Stomach smooth muscle (tissue), 2 donors: ENCODE measurements around the gene CLIC3.

Experiments
- H3K27ac ChIP-seq: one replicate; pipeline ENCODE4 v1.7.0; 2013; ENCODE audit warnings: mild to moderate bottlenecking, low read length, inconsistent platforms
- H3K27me3 ChIP-seq, 2 donors: one replicate each; pipeline ENCODE4 v1.7.0; 2013; ENCODE audit warnings: low read length in 2 of 2; ENCODE audit not compliant: insufficient read depth in 2 of 2, control insufficient read depth in 1 of 2
- H3K36me3 ChIP-seq, 2 donors: one replicate each; pipeline ENCODE4 v1.7.0; 2013; ENCODE audit warnings: low read length in 2 of 2; ENCODE audit not compliant: control insufficient read depth in 2 of 2, insufficient read depth in 2 of 2
- H3K4me1 ChIP-seq: one replicate; pipeline ENCODE4 v1.7.0; 2013; ENCODE audit warnings: low read length; ENCODE audit not compliant: control insufficient read depth, insufficient read depth
- H3K4me3 ChIP-seq, 2 donors: one replicate each; pipeline ENCODE4 v1.7.0; 2013; ENCODE audit warnings: low read length in 2 of 2
- H3K9ac ChIP-seq, 2 donors: one replicate each; pipeline ENCODE4 v1.7.0; 2013; ENCODE audit warnings: low read length in 2 of 2, mild to moderate bottlenecking in 1 of 2
- H3K9me3 ChIP-seq, 2 donors: one replicate each; pipeline ENCODE4 v1.7.0; 2013; ENCODE audit warnings: low read length in 2 of 2; ENCODE audit not compliant: control insufficient read depth in 2 of 2
- donor health status: healthy.
- donor health status: Pancreatic carcinoma.

CLIC3 gene, protein sequence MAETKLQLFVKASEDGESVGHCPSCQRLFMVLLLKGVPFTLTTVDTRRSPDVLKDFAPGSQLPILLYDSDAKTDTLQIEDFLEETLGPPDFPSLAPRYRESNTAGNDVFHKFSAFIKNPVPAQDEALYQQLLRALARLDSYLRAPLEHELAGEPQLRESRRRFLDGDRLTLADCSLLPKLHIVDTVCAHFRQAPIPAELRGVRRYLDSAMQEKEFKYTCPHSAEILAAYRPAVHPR

DNA sequence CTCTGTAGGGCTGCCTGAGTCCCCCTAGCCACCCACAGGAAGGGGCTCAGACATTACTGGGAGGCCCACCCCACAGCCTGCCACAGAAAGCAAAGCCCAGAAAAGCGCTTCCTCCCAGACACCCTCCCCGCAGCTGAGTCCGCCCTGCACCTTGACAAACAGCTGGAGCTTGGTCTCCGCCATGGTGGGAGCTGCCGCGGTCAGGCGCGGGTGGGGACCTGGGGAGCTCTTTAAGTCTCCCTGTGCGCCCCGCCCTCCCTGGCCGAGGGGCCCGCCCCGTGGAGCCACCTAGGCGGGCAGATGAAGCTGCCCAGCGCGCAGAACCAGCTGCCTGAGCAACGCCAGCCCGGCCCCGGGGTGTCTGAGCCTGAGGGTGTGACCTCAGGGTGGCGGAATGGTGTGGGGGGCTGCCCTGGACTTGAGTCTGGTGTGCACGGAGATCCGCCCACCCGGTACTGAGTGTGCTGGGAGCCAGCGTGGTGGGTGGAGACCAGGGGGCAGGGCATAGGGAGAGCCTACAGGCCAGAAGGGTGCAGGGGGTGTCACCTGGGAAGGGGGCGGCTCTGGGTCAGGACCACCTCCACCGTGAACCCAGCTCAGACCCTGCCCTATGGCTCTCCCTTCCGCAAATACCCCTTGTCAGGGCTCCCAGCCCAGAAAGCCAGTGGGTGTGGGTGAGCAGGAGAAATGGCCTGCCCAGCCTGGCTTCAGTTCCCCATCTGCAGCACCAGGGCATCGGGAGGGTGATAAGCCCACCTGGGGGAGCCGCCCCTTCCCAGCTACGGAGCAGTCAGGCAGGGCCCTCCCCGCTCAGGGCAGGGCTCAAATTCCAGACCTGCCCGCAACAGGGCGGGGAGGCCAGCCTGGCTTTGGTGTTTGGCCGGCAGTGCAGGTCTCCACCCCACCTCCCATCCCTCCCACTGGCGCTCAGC lies at the start of gene CLIC3:
Gene CLIC3 (minus strand): TSS at position 208 of the 932 bp plus-strand sequence. CDS start 25 bp downstream, at position 183.
- Histone ChIP-seq H3K27ac (no peak within 1 kb of the TSS), H3K4me1 (peaks cover 41% of the 10 kb centered on the region), H3K4me3 (peak within 1 kb of the TSS in 1 of 2 donors; percentile 8), H3K27me3 (peaks cover 11 to 34% of the 10 kb centered on the region in 2 donors), H3K36me3 (peaks cover 0 to 2% of the 10 kb centered on the region in 2 donors), H3K9ac (no peak within 1 kb of the TSS), H3K9me3 (no peaks in the 10 kb centered on the region)

DNA sequence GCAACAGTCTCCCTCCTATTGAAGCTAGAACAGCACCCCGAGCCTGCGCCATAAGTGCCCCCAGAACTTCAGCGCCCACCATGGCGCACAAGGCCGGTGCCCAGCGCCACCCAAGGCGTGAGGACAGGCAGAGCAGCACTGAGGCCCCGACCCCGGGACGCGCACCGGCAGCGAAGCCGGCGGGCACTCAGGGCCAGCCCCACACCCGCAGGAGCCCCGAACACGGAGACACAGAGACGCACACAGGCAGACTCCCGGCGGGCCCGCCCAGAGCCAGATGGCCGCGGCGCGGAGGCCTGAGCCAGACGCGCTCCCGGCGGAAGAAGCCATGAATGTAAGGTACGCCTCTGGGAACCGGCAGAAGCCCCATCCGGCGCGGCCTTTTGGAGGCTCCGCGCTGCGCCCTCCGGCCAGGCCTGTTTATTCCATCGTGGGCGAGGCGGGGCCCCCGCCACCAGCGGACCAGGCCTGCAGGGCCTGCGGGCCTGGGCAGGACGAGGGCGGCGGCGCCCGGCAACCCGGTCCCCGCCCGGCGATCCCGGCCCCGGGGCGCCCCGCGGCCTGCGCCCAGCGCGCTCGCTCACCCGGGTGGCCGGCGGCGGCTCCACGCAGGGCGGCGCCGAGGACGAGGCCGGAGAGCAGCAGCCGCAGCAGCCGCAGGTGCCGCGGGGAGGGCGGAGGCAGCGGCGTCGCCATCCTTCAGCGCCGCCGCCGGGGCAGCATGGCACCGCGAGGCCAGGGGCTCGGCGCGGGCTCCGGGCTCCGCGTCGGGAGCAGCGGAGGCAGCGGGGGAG lies 49.1 kb upstream of the CLIC3 start:
- peak overlapping the region; percentile 24 for H3K27ac ChIP-seq
- H3K27me3 ChIP-seq = peaks cover 25 to 32% of the 10 kb centered on the region in 2 donors
- no peaks in the 10 kb centered on the region for H3K36me3 ChIP-seq
- peak overlapping the region; percentile 59 to 66 for H3K9ac ChIP-seq
- peak overlapping the region; percentile 69 to 78 for H3K4me3 ChIP-seq
- no peaks in the 10 kb centered on the region for H3K9me3 ChIP-seq
- peaks cover 29% of the 10 kb centered on the region for H3K4me1 ChIP-seq

DNA sequence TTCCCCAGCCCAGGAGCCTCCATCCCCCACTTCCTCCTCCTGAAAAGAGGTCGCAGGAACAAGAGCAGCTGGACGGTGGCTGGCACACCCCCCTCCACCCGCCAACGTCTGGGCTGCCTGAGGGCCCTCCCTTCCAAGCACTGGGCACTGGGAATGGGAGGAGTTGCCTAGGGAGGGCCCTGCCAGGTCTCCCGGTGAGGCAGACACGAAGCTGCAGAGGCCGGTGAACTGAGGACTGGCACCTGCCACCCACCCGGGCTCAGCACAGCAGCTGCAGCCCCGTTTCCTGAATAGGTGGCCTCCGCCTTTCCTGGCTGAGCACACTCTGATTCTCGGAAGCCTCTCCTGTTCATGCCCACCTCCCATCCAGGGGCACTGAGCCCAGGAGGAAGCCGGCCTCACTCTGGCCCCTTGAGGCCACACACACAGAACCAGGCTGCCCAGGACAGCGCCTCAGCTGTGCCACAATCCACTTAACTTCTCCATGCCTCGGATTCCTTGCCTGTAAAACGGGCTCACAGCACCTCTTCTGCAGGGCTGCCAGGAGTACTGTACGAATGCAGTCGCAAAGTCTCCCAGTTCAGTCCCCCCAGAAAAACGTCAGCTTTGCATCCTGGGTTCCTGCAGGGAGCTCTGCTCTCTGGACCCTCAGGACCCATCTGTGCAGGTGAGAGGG lies 48.3 kb upstream of the CLIC3 start:
- Histone ChIP-seq H3K36me3 (peaks cover 2% of the 10 kb centered on the region in 2 donors), H3K9me3 (no peaks in the 10 kb centered on the region), H3K9ac (peak overlapping the region; percentile 59 to 66), H3K4me3 (peak overlapping the region; percentile 65 to 78), H3K27me3 (peaks cover 20 to 23% of the 10 kb centered on the region in 2 donors), H3K27ac (peak overlapping the region; percentile 46), H3K4me1 (peaks cover 29% of the 10 kb centered on the region)

DNA sequence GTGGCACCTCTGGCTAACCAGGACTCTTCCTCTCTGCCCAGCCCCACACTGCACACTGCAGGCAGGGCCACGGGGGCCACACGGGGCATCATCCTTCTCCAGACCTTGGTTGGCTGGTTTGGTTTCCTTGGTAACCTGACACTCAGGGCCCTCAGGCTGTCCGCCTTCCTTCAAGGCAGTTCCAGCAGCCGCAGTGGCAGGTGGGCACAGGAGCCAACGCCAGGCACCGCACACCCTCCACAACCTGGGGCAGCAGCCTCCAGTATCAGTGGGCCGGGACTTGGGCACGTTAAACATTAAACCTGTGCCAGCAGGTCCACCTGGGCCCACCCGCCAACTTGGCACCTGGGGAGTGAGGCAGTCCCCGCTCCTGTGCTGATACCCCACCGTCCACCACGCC lies 47.7 kb upstream of the CLIC3 start:
- H3K4me3 ChIP-seq = peak overlapping the region in 1 of 2 donors; percentile 78
- H3K9ac ChIP-seq = no peak overlapping the region
- peaks cover 27% of the 10 kb centered on the region for H3K4me1 ChIP-seq
- H3K9me3 ChIP-seq = no peaks in the 10 kb centered on the region
- H3K27ac ChIP-seq = peak overlapping the region; percentile 46
- peaks cover 6 to 8% of the 10 kb centered on the region in 2 donors for H3K36me3 ChIP-seq
- H3K27me3 ChIP-seq = peaks cover 13 to 17% of the 10 kb centered on the region in 2 donors

DNA sequence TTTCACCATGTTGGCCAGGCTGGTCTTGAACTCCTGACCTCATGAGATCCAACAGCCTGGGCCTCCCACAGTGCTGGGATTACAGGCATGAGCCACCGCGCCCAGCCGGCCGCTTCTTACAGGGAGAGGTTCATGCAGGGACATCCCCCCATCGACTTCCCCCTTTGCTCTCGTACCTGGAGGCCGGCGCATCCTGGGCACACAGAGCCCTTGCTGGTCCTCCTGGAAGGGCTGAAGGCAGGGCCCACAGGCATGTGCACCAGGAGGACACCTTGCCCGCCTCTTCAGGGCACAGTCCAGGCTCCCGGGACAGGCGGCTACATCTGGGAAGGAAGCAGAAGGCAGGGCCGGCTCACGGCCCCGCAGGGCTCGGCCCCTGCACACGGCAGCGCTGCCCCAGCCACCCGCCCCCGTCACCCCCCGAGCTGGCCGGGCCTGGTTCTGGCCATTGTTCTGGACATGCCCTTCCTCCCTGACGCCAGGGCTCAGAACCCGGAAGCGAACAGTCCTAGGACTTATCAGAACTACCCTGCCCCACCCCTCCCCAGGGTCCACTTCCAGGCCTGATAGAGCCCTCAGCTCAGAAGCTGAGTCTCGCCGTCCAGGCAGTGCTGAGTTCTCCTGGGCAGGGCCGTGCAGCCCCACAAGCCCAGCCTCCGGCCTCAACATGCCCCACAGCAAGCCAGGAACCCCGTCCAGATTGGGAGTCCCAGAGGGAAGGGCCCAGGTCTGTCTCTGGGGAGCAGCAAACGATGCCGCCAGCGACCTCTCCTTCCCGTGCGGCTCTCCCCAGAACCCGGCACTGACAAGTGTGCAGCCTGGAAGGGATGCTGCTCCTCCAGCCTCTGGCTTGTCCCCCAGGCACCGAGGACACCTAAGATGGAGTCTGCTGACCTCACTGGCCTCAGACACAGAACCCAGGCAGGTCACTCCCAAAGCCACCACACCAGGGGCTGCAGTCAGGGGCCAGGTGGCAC lies 46.7 kb upstream of the CLIC3 start:
- Histone ChIP-seq H3K9ac (no peak overlapping the region), H3K9me3 (no peaks in the 10 kb centered on the region), H3K27ac (peak overlapping the region; percentile 46), H3K4me1 (peaks cover 25% of the 10 kb centered on the region), H3K27me3 (peaks cover 9 to 10% of the 10 kb centered on the region in 2 donors), H3K4me3 (peak overlapping the region in 1 of 2 donors; percentile 29), H3K36me3 (peaks cover 8 to 9% of the 10 kb centered on the region in 2 donors)

DNA sequence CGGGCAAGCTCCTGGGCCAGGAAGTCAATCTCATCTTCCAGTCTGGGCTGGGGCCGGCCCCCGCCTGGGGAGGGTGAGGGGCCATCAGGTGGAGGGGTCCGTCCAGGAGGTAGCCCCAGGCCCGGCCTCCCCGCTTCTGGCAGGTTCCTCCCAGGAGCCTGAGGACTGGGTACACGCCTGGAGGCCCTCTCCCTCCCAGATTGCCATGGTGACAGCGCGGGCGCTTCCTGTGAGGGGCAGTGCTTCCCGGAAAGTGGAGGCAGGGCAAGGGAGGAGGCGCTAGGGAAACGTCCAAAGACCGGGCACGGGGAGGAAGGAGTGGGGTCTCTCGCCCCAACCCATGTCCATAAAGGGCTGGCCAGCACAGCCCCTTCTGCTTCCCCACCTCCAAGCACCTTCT lies 44.8 kb upstream of the CLIC3 start:
- Histone ChIP-seq H3K27ac (no peak overlapping the region), H3K4me1 (peaks cover 18% of the 10 kb centered on the region), H3K9ac (no peak overlapping the region), H3K9me3 (no peaks in the 10 kb centered on the region), H3K4me3 (no peak overlapping the region), H3K27me3 (no peaks in the 10 kb centered on the region), H3K36me3 (peaks cover 8 to 9% of the 10 kb centered on the region in 2 donors)

DNA sequence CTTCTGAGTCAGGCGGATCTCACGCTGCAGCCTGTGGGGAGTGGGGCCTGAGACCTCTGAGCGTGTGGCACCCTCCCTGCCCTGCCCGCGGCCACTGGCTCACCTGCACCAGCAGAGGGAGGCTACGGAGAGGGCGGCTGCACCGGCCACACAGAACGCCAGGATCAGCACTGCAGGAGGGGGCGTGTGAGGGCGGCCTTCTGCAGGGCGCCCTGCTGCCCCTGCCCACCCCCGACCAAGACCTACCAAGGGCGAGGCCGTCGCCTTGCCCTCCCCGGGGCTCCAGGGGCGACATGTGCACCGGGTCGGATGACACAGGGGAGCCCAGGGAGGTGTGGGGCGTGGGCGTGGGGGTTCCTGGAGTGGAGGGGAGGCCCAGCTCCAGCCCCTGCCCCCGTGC lies 44.2 kb upstream of the CLIC3 start:
- peaks cover 8 to 9% of the 10 kb centered on the region in 2 donors for H3K36me3 ChIP-seq
- H3K27ac ChIP-seq = no peak overlapping the region
- H3K9me3 ChIP-seq = no peaks in the 10 kb centered on the region
- H3K4me1 ChIP-seq = peaks cover 16% of the 10 kb centered on the region
- peaks cover 0 to 3% of the 10 kb centered on the region in 2 donors for H3K27me3 ChIP-seq
- H3K4me3 ChIP-seq = no peak overlapping the region
- H3K9ac ChIP-seq = no peak overlapping the region

DNA sequence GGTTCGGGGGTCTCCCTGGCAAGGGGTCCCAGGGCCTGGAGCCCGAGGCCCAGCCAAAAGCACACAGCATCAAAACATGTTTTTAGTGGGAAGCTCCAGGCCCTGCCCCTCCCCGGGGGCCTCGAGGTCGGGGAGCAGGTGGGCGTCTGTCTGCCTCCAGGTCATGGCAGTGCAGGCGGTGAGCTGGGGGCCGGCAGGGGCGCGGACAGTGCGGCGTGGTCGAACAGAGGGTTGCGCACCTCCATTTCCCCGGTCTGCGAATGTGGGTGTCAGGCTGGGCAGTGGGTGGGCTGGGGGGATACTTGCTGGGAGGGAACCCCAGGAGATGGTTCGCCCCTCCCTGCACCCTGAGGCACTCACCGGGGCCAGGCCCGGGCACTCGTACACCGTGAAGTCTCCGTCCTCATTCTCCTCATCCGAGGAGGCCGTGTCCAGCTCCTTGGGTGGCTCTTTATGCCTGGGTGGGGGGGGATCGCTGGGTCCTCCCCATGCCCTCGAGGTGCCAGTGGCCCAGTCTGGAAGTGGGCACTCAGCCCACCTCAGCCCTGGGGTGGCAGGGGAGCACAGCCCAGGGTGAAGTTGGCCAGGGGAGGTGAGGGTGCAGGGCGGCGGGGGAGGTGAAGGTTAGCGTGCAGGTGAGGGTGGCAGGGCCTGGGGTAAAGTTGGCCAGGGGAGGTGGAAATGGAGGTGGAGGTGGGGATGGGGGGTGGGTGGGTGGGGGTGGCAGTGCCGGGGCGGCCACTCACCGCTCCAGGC lies 43.4 kb upstream of the CLIC3 start:
- Histone ChIP-seq H3K27me3 (peaks cover 0 to 7% of the 10 kb centered on the region in 2 donors), H3K9ac (no peak overlapping the region), H3K9me3 (no peaks in the 10 kb centered on the region), H3K4me3 (no peak overlapping the region), H3K36me3 (peaks cover 8 to 9% of the 10 kb centered on the region in 2 donors), H3K4me1 (peaks cover 17% of the 10 kb centered on the region), H3K27ac (no peak overlapping the region)

DNA sequence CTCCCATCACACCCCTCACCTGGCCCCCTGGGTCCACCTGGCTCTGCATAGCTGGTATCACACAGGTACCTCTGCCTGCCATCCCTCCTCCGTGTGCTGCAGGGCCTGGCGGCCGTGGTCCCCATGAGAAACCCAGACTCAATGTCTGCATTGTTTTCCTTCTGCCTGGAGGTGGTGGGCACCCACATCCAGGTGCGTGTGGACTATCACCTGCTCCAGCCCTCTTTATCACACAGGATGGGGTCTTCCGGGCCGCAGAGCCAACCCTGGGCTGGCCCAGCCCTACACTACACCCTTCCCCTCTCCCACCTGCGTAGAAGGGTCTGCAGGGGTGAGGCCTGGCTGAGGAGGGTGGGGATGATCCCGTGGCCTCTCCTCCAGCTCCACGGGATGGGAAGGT lies 42.5 kb upstream of the CLIC3 start:
- peaks cover 8% of the 10 kb centered on the region for H3K4me1 ChIP-seq
- H3K4me3 ChIP-seq = no peak overlapping the region
- peaks cover 0 to 7% of the 10 kb centered on the region in 2 donors for H3K27me3 ChIP-seq
- H3K9me3 ChIP-seq = no peaks in the 10 kb centered on the region
- no peak overlapping the region for H3K9ac ChIP-seq
- H3K27ac ChIP-seq = no peak overlapping the region
- peaks cover 8 to 9% of the 10 kb centered on the region in 2 donors for H3K36me3 ChIP-seq
